CD4-positive, CD25-positive, alpha-beta regulatory T cell (primary cell): Measurements from ENCODE around the gene GBP3. TPM values are rescaled to one million over a fixed set of nuclear protein-coding genes. Genes with fewer than 3 reads are reported as not detected.
"Not testable (repeated sequence)": the region's sequence is repeated elsewhere in the genome, so short reads cannot be mapped to it uniquely, and the experiment has no call there.

Source experiments
- ATAC-seq, 2 donors: fragments of 150-1000 bp; cut with Tn5 transposase; one replicate each; pipeline ENCODE4 v1.10.0; 2021; ENCODE audit warnings: low read depth in 2 of 2, moderate number of reproducible peaks in 2 of 2, moderate library complexity in 1 of 2
- DNase-seq, 3 donors: peaks; one replicate each; pipeline versions ENCODE4 v3.0.0 to v3.0.0-alpha.2; 2012 to 2022; ENCODE audit warnings: mixed read lengths in 1 of 3
- H3K27ac ChIP-seq: one replicate; pipeline ENCODE4 v1.7.0; 2013; ENCODE audit warnings: mild to moderate bottlenecking, low read length; ENCODE audit not compliant: insufficient read depth, poor library complexity, severe bottlenecking
- H3K27me3 ChIP-seq: one replicate; pipeline ENCODE4 v1.7.0; 2013; ENCODE audit warnings: low read length; ENCODE audit not compliant: control insufficient read depth, insufficient read depth
- H3K36me3 ChIP-seq: one replicate; pipeline ENCODE4 v1.7.0; 2013; ENCODE audit warnings: mild to moderate bottlenecking, low read length, moderate library complexity; ENCODE audit not compliant: control insufficient read depth, insufficient read depth
- H3K4me1 ChIP-seq: 2 replicates; pipeline ENCODE4 v1.7.0; 2013; ENCODE audit warnings: mild to moderate bottlenecking, low read length; ENCODE audit not compliant: insufficient read depth, control insufficient read depth, poor library complexity, severe bottlenecking
- H3K4me3 ChIP-seq: one replicate; pipeline ENCODE4 v1.7.0; 2013; ENCODE audit warnings: low read depth, mild to moderate bottlenecking, low read length, moderate library complexity
- H3K9me3 ChIP-seq, 2 experiments: 1 replicate in 1 of 2; 2 replicates in 1 of 2; pipeline ENCODE4 v1.7.0; 2013; ENCODE audit warnings: low read length in 2 of 2, mild to moderate bottlenecking in 1 of 2, moderate library complexity in 1 of 2; ENCODE audit not compliant: control insufficient read depth in 2 of 2
- H3K27ac Mint-ChIP-seq, 3 donors: one replicate each; pipeline ENCODE4 v1.8.0; 2020 to 2022; ENCODE audit warnings: mild to moderate bottlenecking in 3 of 3, mixed read lengths in 3 of 3, moderate library complexity in 2 of 3
- H3K27me3 Mint-ChIP-seq: one replicate; pipeline ENCODE4 v1.8.0; 2022; ENCODE audit warnings: mild to moderate bottlenecking, mixed read lengths
- H3K36me3 Mint-ChIP-seq: one replicate; pipeline ENCODE4 v1.8.0; 2020; ENCODE audit warnings: mixed read lengths
- H3K4me1 Mint-ChIP-seq, 4 donors: one replicate each; pipeline ENCODE4 v1.8.0; 2020 to 2022; ENCODE audit warnings: mixed read lengths in 4 of 4, mild to moderate bottlenecking in 1 of 4
- H3K4me3 Mint-ChIP-seq, 4 donors: one replicate each; pipeline ENCODE4 v1.8.0; 2020 to 2022; ENCODE audit warnings: mild to moderate bottlenecking in 4 of 4, mixed read lengths in 4 of 4, moderate library complexity in 3 of 4
- H3K9me3 Mint-ChIP-seq, 7 donors: one replicate each; pipeline ENCODE4 v1.8.0; 2020 to 2022; ENCODE audit warnings: mixed read lengths in 7 of 7, mild to moderate bottlenecking in 3 of 7, moderate library complexity in 2 of 7
- polyA plus RNA-seq, 4 donors: library from polyadenylated mRNA; unstranded; fragments of 300-500 nt; fragmentation: Illumina TruSeq; gene quantifications; one replicate each; pipeline ENCODE4 v1.2.3, GENCODE V29; 2021
- total RNA-seq: library from RNA; stranded (reverse); gene quantifications from one replicate; pipeline ENCODE4 v1.2.3, GENCODE V29; 2022

The GBP3 gene
- total and polyA plus RNA-seq, 5 donors from 2014 or later = 11.7 to 36.6 (median 19.9) TPM

GRCh38 chr1:88979054-88979748, 43.5 kb downstream of the GBP3 start:
- Mint-ChIP-seq H3K4me3 (no peak overlapping the region), H3K27me3 (no peaks in the 10 kb centered on the region), H3K36me3 (peaks cover 28% of the 10 kb centered on the region), H3K27ac (peak overlapping the region; percentile 5 to 69 (median 63)), H3K4me1 (peaks cover 16 to 54% (median 52%) of the 10 kb centered on the region in 4 donors), H3K9me3 (no peaks in the 10 kb centered on the region)
- DNase-seq (no peak), ATAC-seq (no peak)
- no peaks in the 10 kb centered on the region for H3K9me3 ChIP-seq
- H3K4me3 ChIP-seq = no peak overlapping the region
- peaks cover 18% of the 10 kb centered on the region for H3K36me3 ChIP-seq
- no peak overlapping the region for H3K27ac ChIP-seq
- peaks cover 11% of the 10 kb centered on the region for H3K4me1 ChIP-seq
- H3K27me3 ChIP-seq = no peaks in the 10 kb centered on the region

- H3K36me3 Mint-ChIP-seq = peaks cover 13% of the 10 kb centered on the region
- H3K4me1 Mint-ChIP-seq = peaks cover 26 to 55% (median 45%) of the 10 kb centered on the region in 4 donors
- H3K4me3 ChIP-seq = no peak overlapping the region
- H3K27ac Mint-ChIP-seq = no peak overlapping the region
- H3K27me3 ChIP-seq = no peaks in the 10 kb centered on the region
- no peak overlapping the region for H3K27ac ChIP-seq
- no peak for DNase-seq
- peaks cover 0 to 2% (median 0%) of the 10 kb centered on the region in 7 donors for H3K9me3 Mint-ChIP-seq
- H3K9me3 ChIP-seq = no peaks in the 10 kb centered on the region
- ATAC-seq = no peak
- H3K4me1 ChIP-seq = peaks cover 20% of the 10 kb centered on the region
- peaks cover 12% of the 10 kb centered on the region for H3K36me3 ChIP-seq
- H3K27me3 Mint-ChIP-seq = no peaks in the 10 kb centered on the region
- no peak overlapping the region for H3K4me3 Mint-ChIP-seq
These were observed 46.4 kb downstream of the GBP3 start for GRCh38 chr1:88976235-88976634.

GRCh38 chr1:88974616-88975172, 48.0 kb downstream of the GBP3 start:
- not testable (repeated sequence) for H3K4me3 ChIP-seq, H3K9me3 ChIP-seq, ATAC-seq, H3K36me3 ChIP-seq, DNase-seq, H3K4me3 Mint-ChIP-seq, H3K9me3 Mint-ChIP-seq, H3K27ac ChIP-seq, H3K27me3 ChIP-seq, H3K27me3 Mint-ChIP-seq
- peaks cover 20% of the 10 kb centered on the region for H3K4me1 ChIP-seq
- peak overlapping the region in 2 of 3 donors; percentile 47 to 69 for H3K27ac Mint-ChIP-seq
- peaks cover 14% of the 10 kb centered on the region for H3K36me3 Mint-ChIP-seq
- H3K4me1 Mint-ChIP-seq = peaks cover 31 to 45% (median 37%) of the 10 kb centered on the region in 4 donors

GRCh38 chr1:88973520-88974137, 49.0 kb downstream of the GBP3 start:
- Mint-ChIP-seq H3K36me3 (peaks cover 10% of the 10 kb centered on the region), H3K27ac (peak overlapping the region in 1 of 3 donors; percentile 19), H3K4me1 (peaks cover 21 to 35% (median 27%) of the 10 kb centered on the region in 4 donors), H3K4me3 (peak overlapping the region in 2 of 4 donors; percentile 0 to 43), H3K27me3 (no peaks in the 10 kb centered on the region), H3K9me3 (peaks cover 0 to 2% (median 0%) of the 10 kb centered on the region in 7 donors)
- no peaks in the 10 kb centered on the region for H3K27me3 ChIP-seq
- peaks cover 15% of the 10 kb centered on the region for H3K4me1 ChIP-seq
- H3K4me3 ChIP-seq = no peak overlapping the region
- peaks cover 12% of the 10 kb centered on the region for H3K36me3 ChIP-seq
- no peak for ATAC-seq
- no peak overlapping the region for H3K27ac ChIP-seq
- peak in 2 of 3 donors; percentile 50 to 70 for DNase-seq
- H3K9me3 ChIP-seq = no peaks in the 10 kb centered on the region

- no peaks in the 10 kb centered on the region for H3K27me3 Mint-ChIP-seq
- no peak overlapping the region for H3K27ac Mint-ChIP-seq
- peaks cover 58% of the 10 kb centered on the region for H3K36me3 Mint-ChIP-seq
- Histone ChIP-seq H3K9me3 (no peaks in the 10 kb centered on the region), H3K36me3 (peaks cover 71% of the 10 kb centered on the region), H3K27me3 (no peaks in the 10 kb centered on the region), H3K4me1 (no peaks in the 10 kb centered on the region), H3K27ac (no peak overlapping the region), H3K4me3 (no peak overlapping the region)
- H3K4me1 Mint-ChIP-seq = peaks cover 0 to 8% (median 2%) of the 10 kb centered on the region in 4 donors
- ATAC-seq = no peak
- no peak overlapping the region for H3K4me3 Mint-ChIP-seq
- no peak for DNase-seq
- no peaks in the 10 kb centered on the region for H3K9me3 Mint-ChIP-seq
These were observed 60.9 kb downstream of the GBP3 start for GRCh38 chr1:88961647-88962275.

GRCh38 chr1:88961081-88961480, 61.6 kb downstream of the GBP3 start:
- no peak overlapping the region for H3K4me3 ChIP-seq

More at GRCh38 chr1:88961081-88961480, 61.6 kb downstream of the GBP3 start:
- peaks cover 69% of the 10 kb centered on the region for H3K36me3 ChIP-seq
- H3K27me3 ChIP-seq = no peaks in the 10 kb centered on the region
- peak overlapping the region in 1 of 3 donors; percentile 33 for H3K27ac Mint-ChIP-seq
- peaks cover 0 to 11% (median 2%) of the 10 kb centered on the region in 4 donors for H3K4me1 Mint-ChIP-seq
- H3K4me3 Mint-ChIP-seq = no peak overlapping the region
- peaks cover 59% of the 10 kb centered on the region for H3K36me3 Mint-ChIP-seq
- no peaks in the 10 kb centered on the region for H3K4me1 ChIP-seq
- no peaks in the 10 kb centered on the region for H3K27me3 Mint-ChIP-seq
- ATAC-seq = no peak
- DNase-seq = no peak
- H3K9me3 Mint-ChIP-seq = no peaks in the 10 kb centered on the region
- no peak overlapping the region for H3K27ac ChIP-seq
- no peaks in the 10 kb centered on the region for H3K9me3 ChIP-seq
